Mesodermal cell (in vitro differentiated cells): ENCODE data around the gene TTBK2.

Experiments used
- H3K27ac ChIP-seq: 2 replicates; pipeline ENCODE4 v1.7.0; 2013; ENCODE audit warnings: mild to moderate bottlenecking, low read depth, low read length, moderate library complexity; ENCODE audit not compliant: severe bottlenecking
- H3K36me3 ChIP-seq: 2 replicates; pipeline ENCODE4 v1.7.1; 2013; ENCODE audit warnings: mild to moderate bottlenecking, low read length, moderate library complexity; ENCODE audit not compliant: control insufficient read depth, insufficient read depth
- H3K4me1 ChIP-seq: one replicate; pipeline ENCODE4 v1.7.1; 2013; ENCODE audit warnings: mild to moderate bottlenecking, low read length; ENCODE audit not compliant: insufficient read depth, control insufficient read depth, poor library complexity, severe bottlenecking
- H3K4me3 ChIP-seq: 2 replicates; pipeline ENCODE4 v1.7.0; 2013; ENCODE audit warnings: low read length, control low read depth, mild to moderate bottlenecking; ENCODE audit not compliant: insufficient read depth, poor library complexity, severe bottlenecking; ENCODE audit errors: extremely low read depth
- H3K9me3 ChIP-seq: 2 replicates; pipeline ENCODE4 v1.7.1; 2013; ENCODE audit warnings: mild to moderate bottlenecking, low read length, moderate library complexity; ENCODE audit not compliant: control insufficient read depth
- WGBS, 2 experiments: methylation state at CpG; one replicate each; pipeline ENCODE4 v1.1.5; 2013; ENCODE audit warnings: missing lambda C conversion rate in 2 of 2; ENCODE audit not compliant: insufficient coverage in 2 of 2; 5-methylcytosine and 5-hydroxymethylcytosine counted together

TTBK2 gene

GRCh38 chr15:42728560-42728959 lies 192.0 kb downstream of the TTBK2 start:
- WGBS, 2 experiments, result 72 to 97% methylated on average over 2 to 3 of the region's 5 CpGs
- Histone ChIP-seq H3K9me3 (no peaks in the 10 kb centered on the region), H3K27ac (no peak overlapping the region), H3K4me1 (no peaks in the 10 kb centered on the region), H3K36me3 (peaks cover 96% of the 10 kb centered on the region), H3K4me3 (no peak overlapping the region)

- Histone ChIP-seq H3K27ac (no peak overlapping the region), H3K9me3 (no peaks in the 10 kb centered on the region), H3K4me3 (no peak overlapping the region), H3K36me3 (peaks cover 96% of the 10 kb centered on the region), H3K4me1 (no peaks in the 10 kb centered on the region)
- WGBS, 2 experiments, result 79 to 96% methylated on average over 6 to 7 of the region's 13 CpGs
Measured at GRCh38 chr15:42727750-42728381, 192.7 kb downstream of the TTBK2 start.

GRCh38 chr15:42726114-42726513 lies 194.5 kb downstream of the TTBK2 start:
- H3K9me3 ChIP-seq, result no peaks in the 10 kb centered on the region
- H3K4me1 ChIP-seq, result no peaks in the 10 kb centered on the region
- peaks cover 91% of the 10 kb centered on the region for H3K36me3 ChIP-seq
- no peak overlapping the region for H3K27ac ChIP-seq
- no peak overlapping the region for H3K4me3 ChIP-seq
- WGBS, 2 experiments, result 81 to 86% methylated on average over 8 to 11 of the region's 11 CpGs

GRCh38 chr15:42725331-42725903 lies 195.2 kb downstream of the TTBK2 start:
- H3K9me3 ChIP-seq, result no peaks in the 10 kb centered on the region
- H3K4me3 ChIP-seq, result no peak overlapping the region
- WGBS, 2 experiments, result 93% methylated on average over 5 to 9 of the region's 12 CpGs
- peaks cover 87% of the 10 kb centered on the region for H3K36me3 ChIP-seq
- no peak overlapping the region for H3K27ac ChIP-seq
- H3K4me1 ChIP-seq, result no peaks in the 10 kb centered on the region

GRCh38 chr15:42724276-42724675 lies 196.3 kb downstream of the TTBK2 start:
- 92 to 98% methylated on average over 6 of the region's 6 CpGs for WGBS, 2 experiments
- no peak overlapping the region for H3K4me3 ChIP-seq
- no peaks in the 10 kb centered on the region for H3K9me3 ChIP-seq
- no peaks in the 10 kb centered on the region for H3K4me1 ChIP-seq
- H3K27ac ChIP-seq, result no peak overlapping the region
- H3K36me3 ChIP-seq, result peaks cover 81% of the 10 kb centered on the region

- 86 to 100% methylated on average over 1 to 4 of the region's 4 CpGs for WGBS, 2 experiments
- Histone ChIP-seq H3K4me1 (no peaks in the 10 kb centered on the region), H3K36me3 (peaks cover 79% of the 10 kb centered on the region), H3K4me3 (no peak overlapping the region), H3K9me3 (no peaks in the 10 kb centered on the region), H3K27ac (no peak overlapping the region)
Measured at GRCh38 chr15:42723068-42723467, 197.5 kb downstream of the TTBK2 start.

GRCh38 chr15:42721916-42722315 lies 198.7 kb downstream of the TTBK2 start:
- Histone ChIP-seq H3K36me3 (peaks cover 70% of the 10 kb centered on the region), H3K4me3 (no peak overlapping the region), H3K27ac (no peak overlapping the region), H3K4me1 (no peaks in the 10 kb centered on the region), H3K9me3 (no peaks in the 10 kb centered on the region)
- WGBS, 2 experiments, result 59 to 100% methylated on average over 1 to 3 of the region's 3 CpGs

GRCh38 chr15:42721016-42721415 lies 199.6 kb downstream of the TTBK2 start:
- Histone ChIP-seq H3K36me3 (peaks cover 61% of the 10 kb centered on the region), H3K4me1 (no peaks in the 10 kb centered on the region), H3K4me3 (no peak overlapping the region), H3K27ac (no peak overlapping the region), H3K9me3 (no peaks in the 10 kb centered on the region)
- WGBS, 2 experiments, result 90 to 100% methylated on average over 3 to 4 of the region's 6 CpGs

- Histone ChIP-seq H3K4me1 (no peaks in the 10 kb centered on the region), H3K4me3 (no peak overlapping the region), H3K36me3 (peaks cover 52% of the 10 kb centered on the region), H3K9me3 (no peaks in the 10 kb centered on the region), H3K27ac (no peak overlapping the region)
- 100% methylated on average over 2 to 3 of the region's 3 CpGs for WGBS, 2 experiments
Measured at GRCh38 chr15:42720071-42720470, 200.5 kb downstream of the TTBK2 start.

GRCh38 chr15:42719043-42719442 lies 201.5 kb downstream of the TTBK2 start:
- 96% methylated on average over 4 to 6 of the region's 6 CpGs for WGBS, 2 experiments
- H3K27ac ChIP-seq, result no peak overlapping the region
- peaks cover 42% of the 10 kb centered on the region for H3K36me3 ChIP-seq
- H3K4me3 ChIP-seq, result no peak overlapping the region
- H3K9me3 ChIP-seq, result no peaks in the 10 kb centered on the region
- H3K4me1 ChIP-seq, result no peaks in the 10 kb centered on the region

- Histone ChIP-seq H3K9me3 (no peaks in the 10 kb centered on the region), H3K27ac (no peak overlapping the region), H3K4me3 (no peak overlapping the region), H3K4me1 (no peaks in the 10 kb centered on the region), H3K36me3 (peaks cover 19% of the 10 kb centered on the region)
- 100% methylated on average over 2 of the region's 2 CpGs for WGBS, 2 experiments
Measured at GRCh38 chr15:42716626-42717025, 204.0 kb downstream of the TTBK2 start.
